Myocyte (in vitro differentiated cells): Measurements from ENCODE around the gene SCAANT1. TPM values are rescaled to one million over a fixed set of nuclear protein-coding genes. Genes with fewer than 3 reads are reported as not detected.

Experiments used
- DNase-seq: peaks from one replicate; pipeline ENCODE4 v3.0.0-alpha.2; 2012; ENCODE audit warnings: low read depth
- total RNA-seq: library from RNA; depleted of rRNA; stranded (reverse); fragments of >200 nt; gene quantifications from 2 replicates; pipeline ENCODE4 v1.2.3, GENCODE V29; 2014

SCAANT1 gene
- total RNA-seq, 1 donor from 2014 or later = not detected

DNA sequence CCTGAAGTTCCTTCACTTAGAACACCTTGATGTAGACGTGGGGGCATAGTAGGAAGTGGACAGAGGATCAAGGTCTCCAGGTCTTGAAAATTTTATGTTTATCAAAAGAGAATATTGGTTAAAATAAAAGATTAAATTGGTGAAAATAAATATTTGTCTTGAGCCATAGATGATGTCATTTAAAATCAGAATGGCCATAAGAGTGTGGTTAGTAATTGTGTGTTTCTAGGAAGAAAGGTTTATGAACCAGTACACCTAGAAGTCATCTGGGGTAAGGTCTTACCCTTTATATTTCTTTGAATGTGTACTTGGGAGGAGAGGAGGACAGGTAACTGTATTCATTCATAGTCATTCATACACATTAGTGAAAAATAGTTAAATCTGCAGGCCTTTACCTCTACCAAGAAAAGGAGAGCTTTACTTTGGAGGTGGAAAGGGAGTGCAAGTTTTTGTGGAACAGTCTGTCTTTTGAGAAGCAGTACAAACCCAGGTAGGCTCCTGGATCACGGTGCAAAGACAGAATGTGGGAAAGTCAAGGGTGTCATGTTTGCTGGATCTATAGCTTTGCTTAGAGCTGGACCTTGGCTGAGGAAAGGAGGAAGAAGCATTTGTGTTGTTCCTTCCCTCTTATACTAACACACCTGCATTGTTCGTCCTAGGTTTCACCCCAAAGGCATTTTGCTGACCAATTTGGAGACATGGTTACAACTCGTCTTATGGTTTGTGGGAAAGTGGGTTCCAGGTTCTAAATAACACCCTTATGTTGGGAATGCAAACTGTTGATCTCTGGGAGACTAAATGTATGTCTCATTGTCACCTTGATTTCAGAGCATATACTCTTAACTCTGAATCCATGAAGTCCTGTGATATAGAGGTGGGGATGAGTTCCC lies 6.2 kb downstream of the SCAANT1 start:
- DNase-seq = no peak

DNA sequence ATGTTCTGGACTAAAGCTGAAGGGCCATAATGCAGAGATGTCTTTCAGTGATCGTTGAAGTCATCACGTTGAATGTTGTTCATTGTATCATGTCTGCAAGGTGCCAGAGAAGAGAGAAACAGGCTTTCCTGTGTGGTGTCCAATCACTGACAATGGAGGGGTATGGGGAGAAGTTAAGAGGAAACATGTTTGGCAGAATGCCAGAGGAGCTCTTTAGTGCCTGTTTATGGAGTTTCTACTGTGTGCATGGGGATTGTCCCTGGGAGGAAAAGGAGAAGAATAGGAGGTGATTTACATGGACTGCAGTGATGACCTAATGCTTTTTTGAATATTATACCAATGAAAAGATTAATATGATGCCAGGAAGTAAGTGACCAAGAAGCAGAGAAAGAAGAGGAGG lies 11.7 kb downstream of the SCAANT1 start:
- no peak for DNase-seq

DNA sequence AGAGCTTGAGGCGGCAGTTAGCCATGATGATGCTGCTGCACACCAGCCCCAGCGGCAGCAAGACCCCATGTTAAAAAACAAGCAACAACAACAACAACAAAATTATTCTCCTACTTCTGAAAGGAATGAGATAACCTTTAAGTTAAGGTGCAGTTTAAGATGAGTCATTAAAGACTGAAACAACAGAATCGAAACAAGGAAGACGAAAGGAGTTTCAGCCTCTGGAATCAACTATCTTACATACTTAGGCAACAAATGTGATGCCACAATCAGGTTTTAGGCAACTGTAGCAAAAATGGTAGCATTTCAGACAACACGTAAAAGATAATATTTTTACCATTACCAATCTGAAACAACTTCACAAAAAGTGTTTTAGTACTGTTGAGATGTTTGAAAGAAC lies 12.2 kb downstream of the SCAANT1 start:
- DNase-seq = no peak

DNA sequence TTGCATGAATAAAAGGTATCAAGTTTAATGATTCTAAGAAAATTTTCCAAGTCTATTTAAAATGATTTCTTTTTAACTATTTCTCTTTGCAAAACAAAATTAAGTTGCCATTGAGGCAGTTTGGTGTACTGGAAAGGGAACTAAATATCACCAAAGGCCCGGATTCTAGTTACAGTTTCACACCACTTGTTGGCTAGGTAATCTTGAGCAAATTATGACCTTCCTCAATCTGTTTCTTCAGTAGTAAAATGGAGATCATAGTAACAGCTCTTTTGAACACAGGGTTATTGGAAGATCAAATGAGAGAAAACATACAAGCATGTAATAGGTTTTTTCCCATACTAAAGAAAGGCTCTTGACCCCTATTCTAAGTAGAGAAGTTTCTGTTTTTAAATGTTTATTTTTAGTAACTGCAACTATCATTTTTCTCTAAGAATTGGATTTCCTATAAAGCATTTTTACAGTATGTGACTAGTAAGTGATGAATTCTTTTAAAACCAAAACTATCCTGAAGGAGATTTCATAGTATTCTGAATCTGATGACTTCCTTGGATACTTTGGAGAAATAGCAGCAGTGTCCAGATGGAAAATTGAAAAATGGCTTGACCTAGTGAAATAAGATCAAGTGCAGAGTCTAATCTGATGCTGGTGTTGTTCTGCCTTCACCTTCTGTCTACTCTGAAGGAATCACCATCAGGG lies 15.7 kb downstream of the SCAANT1 start:
- no peak for DNase-seq

DNA sequence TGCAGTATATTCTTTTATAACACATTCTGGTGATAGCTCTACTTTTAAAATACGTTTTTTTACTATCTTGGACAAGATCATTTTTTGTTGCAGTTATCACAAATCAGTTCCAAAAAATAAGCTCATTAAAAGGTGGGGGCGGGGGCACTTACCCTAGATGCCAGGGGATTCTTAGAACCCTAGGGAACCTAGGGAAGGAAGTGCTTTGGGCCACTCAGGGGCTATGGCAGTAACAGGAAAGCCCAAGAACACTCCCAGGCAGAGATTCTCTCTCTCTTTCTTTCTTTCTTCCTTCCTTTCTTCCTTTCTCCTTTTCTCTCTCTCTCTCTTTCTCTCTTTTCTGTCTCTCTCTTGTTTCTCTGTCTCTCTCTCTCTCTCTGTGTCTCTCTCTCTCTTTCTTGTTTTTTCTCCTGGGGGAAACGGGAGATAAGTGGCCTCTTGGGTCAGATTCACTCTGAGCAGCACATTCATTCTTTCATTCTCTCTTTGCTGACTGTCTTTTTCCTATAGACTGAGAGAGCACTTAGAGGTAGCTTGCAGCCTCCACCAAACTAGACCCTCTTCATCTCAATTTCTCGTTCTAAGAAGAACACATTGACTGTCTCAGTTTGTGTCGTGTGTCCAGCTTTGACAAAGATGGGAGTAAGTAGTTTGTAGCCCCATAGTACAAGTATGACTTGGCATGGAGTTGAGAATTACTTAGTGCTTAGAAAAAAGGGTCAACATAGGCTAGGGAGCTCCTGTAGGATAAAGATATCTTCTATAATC lies 16.6 kb downstream of the SCAANT1 start:
- DNase-seq = no peak

DNA sequence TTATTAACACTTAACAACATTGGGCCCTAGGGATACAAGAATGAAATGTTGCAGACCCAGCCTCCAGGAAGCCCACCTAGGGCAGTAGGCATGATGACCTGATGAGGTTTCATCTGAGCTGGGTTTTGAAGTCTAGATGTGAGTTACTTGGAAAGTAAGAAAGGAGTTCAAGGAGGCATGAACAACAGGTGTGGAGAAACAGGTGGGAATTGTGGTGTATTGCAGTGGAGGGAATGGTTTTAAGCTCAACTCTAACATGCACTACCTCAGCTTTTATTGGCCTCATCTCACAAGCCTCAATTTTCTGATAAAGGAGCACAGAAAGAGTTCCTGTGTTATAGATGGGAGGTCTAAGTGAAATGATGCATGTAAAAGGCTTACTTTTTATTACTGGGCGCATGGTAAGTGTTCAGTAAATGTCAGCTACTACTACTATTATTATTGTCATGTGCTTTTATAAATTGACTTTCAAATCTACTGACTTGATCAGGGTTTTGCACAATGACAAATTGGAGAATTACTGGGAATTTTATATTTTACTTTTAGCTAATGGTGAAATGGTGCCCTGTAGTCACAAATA lies 19.3 kb downstream of the SCAANT1 start:
- DNase-seq = no peak

DNA sequence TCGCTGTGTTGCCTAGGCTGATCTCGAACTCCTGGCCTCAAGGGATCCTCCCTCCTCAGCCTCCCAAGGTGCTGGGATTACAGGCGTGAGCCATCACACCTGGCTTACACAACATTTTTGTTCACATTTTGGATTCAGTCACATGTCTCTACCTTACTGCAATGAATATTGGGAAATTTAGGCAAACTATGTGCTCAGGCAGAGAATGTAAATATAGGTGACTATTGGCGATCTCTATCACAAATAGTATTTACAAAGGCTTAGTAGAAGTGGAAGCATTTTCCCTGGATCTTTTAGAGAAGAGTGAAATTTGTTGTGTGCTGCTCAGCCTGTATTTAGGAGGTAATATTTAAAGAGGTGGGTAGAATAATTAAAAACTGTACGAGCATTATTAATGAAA lies 20.7 kb downstream of the SCAANT1 start:
- no peak for DNase-seq

DNA sequence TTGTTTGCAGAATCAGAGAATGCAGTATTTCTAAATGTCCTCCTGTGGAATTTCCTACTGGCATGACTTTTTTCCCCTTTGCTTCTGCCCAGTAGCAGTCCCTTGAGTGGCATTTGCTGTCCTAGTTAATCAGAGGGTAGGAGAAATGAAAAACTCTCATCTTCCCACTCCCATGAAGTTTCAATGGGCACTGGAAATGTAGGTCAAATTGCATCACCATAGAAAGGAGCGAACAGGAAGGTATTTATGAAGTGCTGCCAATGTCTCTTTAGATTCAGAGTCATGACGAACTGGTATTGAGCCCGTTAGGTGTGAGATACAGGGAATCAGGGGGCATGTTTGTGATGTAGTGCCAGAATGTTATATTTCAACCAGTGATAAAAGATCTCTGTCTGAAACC lies 25.3 kb downstream of the SCAANT1 start:
- DNase-seq = no peak

DNA sequence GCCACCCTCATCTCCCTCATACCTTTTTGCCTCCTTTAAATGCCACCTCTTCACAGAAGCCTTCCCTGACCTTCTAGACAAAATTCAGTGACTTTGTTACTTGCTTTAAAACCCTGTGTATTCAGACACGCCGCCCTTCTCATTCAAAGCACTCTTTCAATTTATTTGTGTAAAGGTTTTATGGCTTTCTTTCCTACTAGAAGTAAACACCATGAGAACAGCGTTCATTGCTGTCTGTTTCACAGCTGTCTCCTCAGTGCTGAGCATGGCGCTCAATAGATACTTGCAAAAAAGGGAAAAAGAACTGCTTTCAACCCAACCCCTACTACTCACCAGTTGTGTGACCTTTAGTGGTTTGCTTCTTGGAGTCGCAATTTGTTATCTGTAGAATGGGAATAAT lies 31.5 kb downstream of the SCAANT1 start:
- DNase-seq = no peak

DNA sequence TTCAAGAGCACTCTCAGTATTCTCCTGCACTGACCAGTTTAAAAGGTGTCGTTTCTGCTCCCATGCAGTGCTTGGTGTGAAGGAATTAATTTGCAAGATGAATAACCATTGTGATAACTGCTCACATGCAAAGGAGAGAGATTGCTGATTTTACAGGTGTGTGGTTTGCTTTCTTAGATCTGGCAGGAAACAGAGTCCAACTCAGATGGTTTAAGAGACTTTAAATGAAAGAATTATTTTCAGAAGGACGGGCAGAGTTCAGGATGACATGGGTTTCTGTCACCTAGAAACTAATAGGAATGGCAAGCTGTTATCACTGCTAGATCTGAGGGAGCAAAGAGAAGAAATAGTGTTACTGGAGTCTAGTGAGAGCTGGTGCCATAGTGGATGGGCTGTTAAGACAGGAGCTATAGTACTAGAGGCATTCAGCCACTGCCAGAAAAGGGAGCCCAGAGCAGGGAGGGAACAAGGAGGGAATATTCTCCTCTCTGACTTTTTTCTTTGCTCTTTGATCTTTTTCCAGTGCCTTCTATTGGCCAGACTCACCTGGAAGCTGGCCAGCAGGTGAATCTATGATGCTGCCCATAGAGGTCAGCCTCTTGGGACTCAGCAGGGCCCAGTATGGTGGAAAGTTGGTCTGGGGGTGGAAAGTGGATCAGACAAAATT lies 33.7 kb downstream of the SCAANT1 start:
- DNase-seq = no peak

DNA sequence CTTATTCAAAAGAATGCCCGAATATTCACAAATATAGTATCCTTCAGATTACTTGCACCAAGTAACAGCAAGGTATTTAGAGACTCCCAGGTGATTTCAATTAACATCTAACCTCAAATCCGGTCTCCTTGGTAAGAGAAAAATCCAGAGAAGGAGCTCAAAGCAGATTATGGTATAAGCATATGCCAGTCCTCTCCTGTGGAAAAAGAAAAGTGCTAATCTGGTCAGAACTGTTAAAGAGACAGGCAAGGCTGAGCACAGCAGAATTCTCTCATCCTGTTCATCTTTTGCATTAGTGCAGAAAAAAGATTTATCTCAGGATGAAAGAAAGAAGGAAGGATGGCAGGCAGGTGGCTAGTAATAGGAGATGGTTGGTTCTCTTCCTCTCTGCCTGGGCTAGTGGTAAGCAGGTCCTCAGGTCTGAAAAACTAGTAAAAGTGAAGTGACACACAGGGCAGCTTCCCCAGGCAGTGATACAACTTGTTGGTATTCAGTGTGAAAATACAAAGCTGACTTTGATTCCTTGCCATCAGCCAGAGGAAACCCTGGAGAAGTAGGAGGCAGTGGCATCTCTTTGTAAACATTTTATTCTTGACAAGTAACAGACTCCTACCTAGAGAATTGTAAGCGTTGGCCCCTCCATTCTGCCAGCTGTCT lies 34.3 kb downstream of the SCAANT1 start:
- DNase-seq = no peak

DNA sequence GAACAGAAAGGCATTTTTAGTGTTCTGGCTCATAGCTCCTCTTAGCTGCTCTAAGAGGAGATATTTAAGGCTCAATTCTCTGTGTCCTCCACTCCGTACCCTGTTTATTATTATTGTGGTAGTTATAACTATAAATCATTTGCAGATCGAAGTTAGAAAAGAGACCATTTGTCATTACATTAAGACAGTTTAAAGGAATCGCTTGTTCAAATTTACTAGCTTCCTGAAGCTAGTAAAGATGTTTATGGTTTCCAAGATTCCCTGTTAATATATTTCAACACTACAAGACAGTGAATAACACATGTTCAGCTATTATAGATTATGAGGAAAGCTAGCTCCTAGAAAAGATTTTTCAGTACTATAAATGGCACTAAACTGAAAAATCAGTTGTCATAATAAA lies 35.9 kb downstream of the SCAANT1 start:
- DNase-seq = no peak

DNA sequence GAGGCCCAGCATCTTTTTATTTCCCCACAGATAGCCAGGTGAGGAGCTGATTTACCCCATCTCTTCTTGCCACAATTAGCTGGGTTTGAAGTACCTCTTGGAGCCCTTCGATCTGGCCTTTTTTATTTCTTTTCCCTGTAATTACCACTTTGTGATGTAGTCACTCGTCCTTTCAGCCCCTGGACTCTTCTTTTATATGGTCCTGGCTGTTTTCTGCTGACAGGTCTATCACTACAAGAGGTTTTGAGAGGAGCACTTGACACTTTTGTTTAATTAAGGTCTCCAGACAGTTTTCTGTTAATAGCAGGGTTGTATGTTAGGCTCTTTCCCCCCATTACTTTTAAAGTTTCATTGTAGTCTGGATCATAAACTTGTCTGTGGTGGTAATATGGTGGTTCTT lies 36.7 kb downstream of the SCAANT1 start:
- no peak for DNase-seq

DNA sequence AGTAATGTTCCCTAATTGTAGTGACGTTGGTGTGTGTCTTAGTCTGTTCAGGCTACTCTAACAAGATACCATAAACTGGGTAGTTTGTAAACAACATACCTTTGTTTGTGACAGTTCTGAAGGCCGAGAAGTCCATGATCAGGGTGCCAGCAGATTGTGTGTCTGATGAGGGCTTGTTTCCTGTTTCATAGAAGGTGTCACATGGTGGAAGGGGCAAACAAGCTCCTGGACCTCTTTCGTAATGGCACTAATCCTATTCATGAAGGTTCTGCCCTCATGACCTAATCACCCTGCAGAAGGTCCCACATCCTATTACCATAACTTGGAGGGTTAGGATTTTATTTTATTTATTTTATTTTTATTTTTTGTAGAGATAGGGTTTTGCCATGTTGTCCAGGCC lies 37.4 kb downstream of the SCAANT1 start:
- DNase-seq = no peak

DNA sequence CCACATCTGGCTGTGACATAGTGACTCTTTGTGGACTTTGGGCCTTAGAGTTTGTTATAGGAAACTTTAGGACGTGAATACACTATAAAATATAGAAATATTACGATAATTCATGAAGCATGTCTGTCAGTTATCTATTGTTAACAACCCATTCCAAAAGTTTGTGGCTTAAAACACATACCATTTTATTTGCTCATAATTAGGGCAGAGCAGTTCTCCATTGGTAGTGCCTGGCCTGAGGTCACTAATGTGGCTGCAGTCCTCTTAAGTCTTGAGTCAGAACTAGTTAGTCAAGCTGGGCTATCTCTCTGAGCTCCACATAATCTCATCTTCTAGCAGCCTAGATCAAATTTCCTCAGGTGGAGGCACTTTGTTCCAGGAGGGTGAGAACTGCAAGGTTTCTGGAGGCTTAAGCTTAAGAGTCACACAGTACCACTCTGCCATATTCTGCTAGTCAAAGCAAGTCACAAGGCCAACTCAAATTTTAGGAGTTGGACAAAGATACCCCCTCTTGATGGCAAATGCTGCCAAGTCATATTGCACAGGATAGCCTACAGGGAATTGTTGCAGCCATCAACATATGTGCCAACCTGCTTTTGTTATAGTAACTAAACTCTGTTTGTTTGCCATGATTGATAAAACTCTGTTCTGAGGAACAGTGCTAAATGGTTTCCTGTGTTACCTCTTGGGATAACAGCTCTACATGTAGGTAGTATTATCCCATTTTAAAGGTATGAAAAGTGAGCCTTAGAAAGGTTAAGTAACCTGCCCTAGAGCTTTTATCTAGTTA lies 39.9 kb downstream of the SCAANT1 start:
- DNase-seq = peak; percentile 61

DNA sequence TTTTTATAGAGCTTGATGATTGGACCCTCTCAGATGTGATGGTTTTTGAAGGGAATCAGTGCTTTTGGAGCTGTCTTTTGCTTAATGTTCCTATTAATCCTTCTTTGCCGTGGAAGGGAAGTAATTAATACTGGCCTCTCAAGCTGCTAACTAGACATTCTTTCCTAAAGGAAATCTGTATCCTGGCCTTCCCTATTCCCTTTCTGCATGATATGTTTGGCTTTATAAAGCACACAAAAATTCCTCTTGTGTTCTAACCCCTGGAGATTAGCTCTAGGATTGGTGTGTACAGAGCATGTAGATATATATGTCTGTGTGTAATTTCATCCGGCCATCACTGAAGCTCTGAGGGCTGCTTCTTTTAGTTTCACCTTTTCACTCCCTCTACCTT lies 41.6 kb downstream of the SCAANT1 start:
- no peak for DNase-seq

DNA sequence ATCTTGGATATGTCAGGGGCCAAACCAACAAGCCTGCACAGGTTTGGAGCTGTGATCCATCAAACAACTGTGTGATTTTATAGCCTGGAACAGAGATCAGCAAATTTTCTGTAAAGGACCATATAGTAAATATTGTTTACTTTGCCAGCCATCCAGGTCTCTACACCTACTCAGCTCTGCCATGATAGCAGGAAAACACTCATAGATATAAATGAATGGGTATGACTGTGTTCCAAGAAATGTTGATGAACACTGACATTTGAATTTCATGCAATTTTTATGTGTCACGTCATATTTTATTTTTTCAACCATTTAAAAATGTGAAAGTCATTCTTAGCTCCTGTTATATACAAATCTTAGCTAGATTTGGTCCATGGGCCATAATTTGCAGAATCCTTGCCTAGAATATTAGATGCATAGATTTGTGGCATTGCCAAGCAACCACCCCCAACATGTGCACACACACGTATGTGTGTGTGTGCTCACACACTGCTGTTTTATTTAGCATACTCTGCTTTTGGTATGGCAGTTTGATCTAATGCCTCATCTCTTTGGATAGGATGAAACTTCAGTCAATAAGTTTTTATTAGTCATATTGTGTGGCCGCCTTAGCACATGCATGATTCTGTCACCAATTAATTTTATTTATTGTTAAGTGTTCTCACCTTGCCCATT lies 42.1 kb downstream of the SCAANT1 start:
- DNase-seq = no peak

DNA sequence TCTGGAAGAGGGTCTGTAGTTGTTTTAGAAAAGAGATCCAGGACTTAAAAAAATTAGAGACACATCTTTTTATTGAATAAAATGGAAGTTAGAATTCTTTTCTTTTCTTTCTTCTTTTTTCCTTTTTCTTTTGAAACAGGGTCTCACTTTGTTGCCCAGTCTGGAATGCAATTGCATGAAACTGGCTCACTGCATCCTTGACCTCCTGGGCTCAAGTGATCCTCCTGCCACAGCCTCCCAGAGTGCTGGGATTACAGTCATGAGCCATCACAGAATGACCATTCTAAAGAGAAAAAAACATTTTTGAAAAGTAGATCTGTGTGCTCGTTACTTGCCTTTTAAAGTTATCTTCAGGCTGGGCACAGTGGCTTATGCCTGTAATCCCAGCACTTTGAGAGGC lies 45.0 kb downstream of the SCAANT1 start:
- no peak for DNase-seq

DNA sequence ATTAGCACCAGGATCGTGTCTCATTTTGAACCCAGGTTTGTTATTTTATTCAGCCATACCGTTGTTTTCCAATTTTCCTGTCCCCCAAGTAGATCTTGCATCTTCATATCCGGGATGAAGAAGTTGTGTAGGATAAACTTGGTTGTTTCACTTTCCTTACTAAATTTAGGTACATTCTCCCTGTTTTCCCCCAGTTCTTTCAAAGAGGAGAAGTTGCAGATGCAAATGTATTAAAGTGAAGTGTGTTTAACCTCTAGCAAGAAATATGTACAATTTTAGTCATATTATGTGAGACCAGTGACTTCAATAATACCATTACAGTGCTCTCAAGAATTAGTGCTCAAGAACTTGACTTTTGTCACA lies 47.2 kb downstream of the SCAANT1 start:
- no peak for DNase-seq
